ENCODE results near the gene CTSD.

Gene CTSD

GRCh38 chr11:1703146-1703545 lies 60.6 kb downstream of the CTSD start:
- H3K27me3 ChIP-seq (ENCODE audit: insufficient read depth, low read length, poor library complexity, severe bottlenecking): no peaks in the 10 kb centered on the region
- H3K36me3 ChIP-seq (ENCODE audit: insufficient read depth, low read length): no peaks in the 10 kb centered on the region
- peaks cover 29% of the 10 kb centered on the region for H3F3A ChIP-seq (ENCODE audit: low read depth)
- no peaks in the 10 kb centered on the region for H3K79me2 ChIP-seq (ENCODE audit: insufficient read depth, low read length)
- H3K9me3 ChIP-seq (ENCODE audit: insufficient read depth, low read depth, low read length): peaks cover 18% of the 10 kb centered on the region
- H4K20me1 ChIP-seq (ENCODE audit: insufficient read depth, low read length, poor library complexity, severe bottlenecking): no peaks in the 10 kb centered on the region
- no peak overlapping the region for H3K4me2 ChIP-seq (ENCODE audit: low read depth, low read length, poor library complexity, severe bottlenecking)
- no peak overlapping the region for H3K4me3 ChIP-seq (ENCODE audit: low read length, poor library complexity, severe bottlenecking)
- peaks cover 63% of the 10 kb centered on the region for H3K4me1 ChIP-seq (ENCODE audit: insufficient read depth, low read length, poor library complexity, severe bottlenecking)
- H2AFZ ChIP-seq (ENCODE audit: low read length): no peak overlapping the region
- TF ChIP-seq EZH2phosphoT487 (IDR thresholded peaks at IDR 0.05; ENCODE audit: borderline replicate concordance) (no peak), CTCF (conservative IDR thresholded peaks at IDR 0.05; ENCODE audit: low read length) (no peak)
- H3K9me2 ChIP-seq (replicated peaks; ENCODE audit: low read depth, low read length): no peaks in the 10 kb centered on the region
- no peak overlapping the region for H3K9ac ChIP-seq (ENCODE audit: low read depth, low read length, poor library complexity, severe bottlenecking)

Data from Loucy (cell line).